Measurements from ENCODE around the gene TTLL5. TPM values are rescaled to one million over a fixed set of nuclear protein-coding genes. Genes with fewer than 3 reads are reported as not detected.

The TTLL5 gene
- total and polyA plus RNA-seq, 8 donors, result 10.1 to 48.4 (median 17.3) TPM

- Histone ChIP-seq H3K4me3 (no peak overlapping the region), H3K27me3 (peaks cover 0 to 4% (median 0%) of the 10 kb centered on the region in 3 donors), H3K36me3 (no peaks in the 10 kb centered on the region), H3K9me3 (no peaks in the 10 kb centered on the region), H3K4me1 (no peaks in the 10 kb centered on the region), H3K27ac (no peak overlapping the region)
- WGBS, 5 donors, result 56 to 72% (median 64%) methylated on average over 4 of the region's 4 CpGs
- intact Hi-C loops (cut with DNase I; ENCODE audit: low total_unique reads), result no loop called here
- TF ChIP-seq EP300 (IDR thresholded peaks at IDR 0.05), result no peak
- no peak for TF ChIP-seq POLR2A (IDR thresholded peaks at IDR 0.05)
- no peak for TF ChIP-seq POLR2AphosphoS5 (IDR thresholded peaks at IDR 0.05)
- TF ChIP-seq CTCF (IDR thresholded peaks at IDR 0.05), result no peak
- DNase-seq, result no peak
These were observed 33.6 kb upstream of the TTLL5 start for GRCh38 chr14:75627406-75627805.

GRCh38 chr14:75628816-75629215 is 32.2 kb upstream of the TTLL5 start:
- Histone ChIP-seq H3K27ac (no peak overlapping the region), H3K4me1 (no peaks in the 10 kb centered on the region), H3K36me3 (no peaks in the 10 kb centered on the region), H3K4me3 (no peak overlapping the region), H3K9me3 (no peaks in the 10 kb centered on the region), H3K27me3 (peaks cover 0 to 4% (median 0%) of the 10 kb centered on the region in 3 donors)
- DNase-seq, result no peak
- TF ChIP-seq EP300 (IDR thresholded peaks at IDR 0.05) (no peak), POLR2AphosphoS5 (IDR thresholded peaks at IDR 0.05) (no peak), POLR2A (IDR thresholded peaks at IDR 0.05) (no peak), CTCF (IDR thresholded peaks at IDR 0.05) (no peak)
- 87 to 97% (median 92%) methylated on average over 3 of the region's 3 CpGs for WGBS, 5 donors
- intact Hi-C loops (cut with DNase I; ENCODE audit: low total_unique reads), result no loop called here

- H3K36me3 ChIP-seq, result no peaks in the 10 kb centered on the region
- DNase-seq, result no peak
- H3K9me3 ChIP-seq, result no peaks in the 10 kb centered on the region
- no peak overlapping the region for H3K27ac ChIP-seq
- no peak for TF ChIP-seq EP300 (IDR thresholded peaks at IDR 0.05)
- TF ChIP-seq POLR2A (IDR thresholded peaks at IDR 0.05), result no peak
- no peak for TF ChIP-seq CTCF (IDR thresholded peaks at IDR 0.05)
- 65 to 86% (median 76%) methylated on average over 6 of the region's 6 CpGs for WGBS, 5 donors
- peaks cover 0 to 4% (median 1%) of the 10 kb centered on the region in 3 donors for H3K27me3 ChIP-seq
- intact Hi-C loops (cut with DNase I; ENCODE audit: low total_unique reads), result no loop called here
- H3K4me3 ChIP-seq, result no peak overlapping the region
- no peaks in the 10 kb centered on the region for H3K4me1 ChIP-seq
These were observed 30.2 kb upstream of the TTLL5 start for GRCh38 chr14:75630695-75631452.

GRCh38 chr14:75631453-75631831 is 29.6 kb upstream of the TTLL5 start:
- H3K9me3 ChIP-seq, result no peaks in the 10 kb centered on the region
- H3K4me1 ChIP-seq, result no peaks in the 10 kb centered on the region
- no peak overlapping the region for H3K27ac ChIP-seq
- intact Hi-C loops (cut with DNase I; ENCODE audit: low total_unique reads), result no loop called here
- 60 to 80% (median 71%) methylated on average over 5 of the region's 5 CpGs for WGBS, 5 donors
- H3K27me3 ChIP-seq, result peaks cover 0 to 5% (median 4%) of the 10 kb centered on the region in 3 donors
- H3K36me3 ChIP-seq, result no peaks in the 10 kb centered on the region
- H3K4me3 ChIP-seq, result no peak overlapping the region
- no peak for DNase-seq
- TF ChIP-seq POLR2AphosphoS5 (IDR thresholded peaks at IDR 0.05) (no peak), POLR2A (IDR thresholded peaks at IDR 0.05) (no peak), CTCF (IDR thresholded peaks at IDR 0.05) (no peak), EP300 (IDR thresholded peaks at IDR 0.05) (no peak)
